Pancreas (tissue), 10 donors: ENCODE measurements around the gene RGS7BP. TPM values are rescaled to one million over a fixed set of nuclear protein-coding genes. Genes with fewer than 3 reads are reported as not detected.

Experiments
- ATAC-seq, 4 donors: fragments of 200-7000 bp; cut with Tn5 transposase; one replicate each; pipeline versions ENCODE4 v1.8.0 to v1.9.1; 2020; ENCODE audit warnings: mild to moderate bottlenecking in 4 of 4, moderate library complexity in 4 of 4
- DNase-seq, 6 donors: peaks; one replicate each; pipeline ENCODE4 v3.0.0-alpha.2; 2020
- FAIRE-seq: peaks from 2 replicates; lab custom pipeline; 2012; peaks lifted over from hg19 to GRCh38; lab: Jason Lieb, UNC
- H3K27ac ChIP-seq, 4 donors: fragments of 200-600 bp; sonication (generic); 1 replicate in 3 of 4; 2 replicates in 1 of 4; pipeline versions ENCODE4 v1.5.0 to v1.8.0; 2020
- H3K27me3 ChIP-seq, 4 donors: fragments of 200-600 bp; one replicate each; pipeline ENCODE4 v1.8.0; 2021
- H3K36me3 ChIP-seq, 3 donors: fragments of 200-600 bp; sonication (generic) in 1 of 3; one replicate each; pipeline versions ENCODE4 v1.5.0 to v1.8.0; 2020 to 2021
- H3K4me1 ChIP-seq, 3 donors: fragments of 200-600 bp; one replicate each; pipeline ENCODE4 v1.8.0; 2021
- H3K4me3 ChIP-seq, 4 donors: fragments of 200-600 bp; sonication (generic) in 2 of 4; one replicate each; pipeline versions ENCODE4 v1.5.0 to v1.8.0; 2020 to 2021
- H3K9me3 ChIP-seq, 4 donors: fragments of 200-600 bp; one replicate each; pipeline ENCODE4 v1.8.0; 2021
- WGBS, 2 donors: extraction: QIAGEN DNeasy Blood & Tissue Kit; methylation state at CpG; one replicate each; pipeline ENCODE4 v1.1.7; 2013; 5-methylcytosine and 5-hydroxymethylcytosine counted together
- intact Hi-C, 3 donors: fragments of 100-400 bp; cut with DNase I; formaldehyde crosslinking; loops; one replicate each; pipeline versions ENCODE4 v1.11.1 to v1.14.2; 2022
- polyA plus RNA-seq, 2 donors: library from polyadenylated mRNA; stranded (reverse); fragments of 200-250 nt; gene quantifications; one replicate each; pipeline ENCODE4 v1.2.3, GENCODE V29; 2013
- total RNA-seq, 6 donors: library from RNA; stranded (reverse); fragmentation: NEBNext Ultra II Directional in 4 of 6; extraction: Animal tissue kit (Norgen Biotek cat#: 25700) in 4 of 6; gene quantifications; one replicate each; pipeline versions ENCODE4 v1.2.1 to v1.2.4, GENCODE V29; 2021 to 2023
- TF ChIP-seq, protein P1 (sequence below), 4 donors: fragments of 200-600 bp; sonication (generic) in 3 of 4; IDR thresholded peaks; one replicate each; pipeline versions ENCODE4 v1.5.0 to v1.8.0; 2021; ENCODE audit warnings: antibody characterized with exemption in 4 of 4
- donor health status: healthy with polysubstance abuse.
- donor health status: DM: no; HTN: no; CAD: no; lungs with moderate emphysema.
- donor health status: DM: no; HTN: no; CAD: no.
- donor health status: control.
- donor health status: control.
- donor health status: Bipolar disorder and iron deficiency.
- donor health status: DM: yes; HTN: yes; CAD: no.
- donor health status: DM: no; HTN: no; CAD: no.
- donor health status: DM: no; HTN: no; CAD: no.
- donor health status: DM: yes; HTN: yes; CAD: no.

Gene RGS7BP
- total and polyA plus RNA-seq, 8 donors, result 0.04 to 0.58 (median 0.15) TPM

DNA sequence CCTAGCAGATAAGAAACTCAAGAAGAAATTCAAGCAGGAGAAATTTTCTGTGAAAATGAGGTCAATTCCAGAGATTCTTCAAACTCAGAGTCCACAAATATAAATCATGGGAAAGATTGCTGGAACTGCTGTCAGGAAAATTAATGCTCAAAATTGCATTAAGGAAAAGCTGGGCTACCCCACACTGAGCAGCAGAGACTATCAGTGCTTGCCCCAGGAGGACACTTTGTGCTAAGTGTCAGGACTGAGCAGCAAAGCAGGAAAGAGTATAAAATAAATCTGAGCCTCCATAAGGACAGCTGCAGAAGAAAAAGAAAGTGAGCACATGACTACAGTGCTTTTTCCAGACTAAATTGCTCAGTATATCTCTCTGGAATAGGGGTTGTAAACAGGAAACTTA lies 81.6 kb downstream of the RGS7BP start:
- FAIRE-seq (no peak), DNase-seq (no peak), ATAC-seq (peak in 1 of 4 donors; percentile 52)
- intact Hi-C loops, result no loop called here
- Histone ChIP-seq H3K36me3 (no peaks in the 10 kb centered on the region), H3K4me1 (no peaks in the 10 kb centered on the region), H3K9me3 (no peaks in the 10 kb centered on the region), H3K27me3 (no peaks in the 10 kb centered on the region), H3K4me3 (no peak overlapping the region), H3K27ac (no peak overlapping the region)
- TF ChIP-seq, protein P1, sequence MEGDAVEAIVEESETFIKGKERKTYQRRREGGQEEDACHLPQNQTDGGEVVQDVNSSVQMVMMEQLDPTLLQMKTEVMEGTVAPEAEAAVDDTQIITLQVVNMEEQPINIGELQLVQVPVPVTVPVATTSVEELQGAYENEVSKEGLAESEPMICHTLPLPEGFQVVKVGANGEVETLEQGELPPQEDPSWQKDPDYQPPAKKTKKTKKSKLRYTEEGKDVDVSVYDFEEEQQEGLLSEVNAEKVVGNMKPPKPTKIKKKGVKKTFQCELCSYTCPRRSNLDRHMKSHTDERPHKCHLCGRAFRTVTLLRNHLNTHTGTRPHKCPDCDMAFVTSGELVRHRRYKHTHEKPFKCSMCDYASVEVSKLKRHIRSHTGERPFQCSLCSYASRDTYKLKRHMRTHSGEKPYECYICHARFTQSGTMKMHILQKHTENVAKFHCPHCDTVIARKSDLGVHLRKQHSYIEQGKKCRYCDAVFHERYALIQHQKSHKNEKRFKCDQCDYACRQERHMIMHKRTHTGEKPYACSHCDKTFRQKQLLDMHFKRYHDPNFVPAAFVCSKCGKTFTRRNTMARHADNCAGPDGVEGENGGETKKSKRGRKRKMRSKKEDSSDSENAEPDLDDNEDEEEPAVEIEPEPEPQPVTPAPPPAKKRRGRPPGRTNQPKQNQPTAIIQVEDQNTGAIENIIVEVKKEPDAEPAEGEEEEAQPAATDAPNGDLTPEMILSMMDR (IDR thresholded peaks at IDR 0.05), result no peak

DNA sequence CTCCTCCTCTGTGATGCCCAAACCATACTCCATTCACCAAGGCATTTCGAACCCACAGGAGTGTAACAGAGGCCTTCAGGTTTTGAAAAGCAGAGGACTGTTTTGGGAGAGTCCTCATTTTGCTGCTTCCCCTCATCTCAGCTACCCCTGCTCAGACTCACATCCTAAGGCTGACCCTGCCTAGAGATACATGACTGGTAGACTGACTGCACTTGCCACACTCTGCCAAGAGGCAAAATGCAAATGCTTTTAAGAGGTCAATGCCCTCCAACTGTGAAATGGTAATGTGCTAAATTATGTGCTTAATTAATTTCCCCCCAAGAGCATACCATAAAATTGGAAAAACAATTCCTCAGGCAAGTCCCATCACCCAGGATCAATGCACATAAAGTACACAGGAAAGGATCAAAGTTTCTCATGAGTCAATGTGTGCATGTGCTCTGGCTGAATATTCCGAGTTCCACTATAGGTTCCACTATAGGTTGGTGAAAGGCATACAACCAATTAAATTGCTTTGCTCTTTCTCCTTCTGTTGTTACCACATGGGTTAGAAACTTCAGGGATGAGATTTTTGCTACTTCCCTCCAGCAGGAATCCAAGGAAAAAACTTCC lies 87.0 kb downstream of the RGS7BP start:
- Histone ChIP-seq H3K36me3 (no peaks in the 10 kb centered on the region), H3K9me3 (no peaks in the 10 kb centered on the region), H3K27ac (no peak overlapping the region), H3K4me1 (no peaks in the 10 kb centered on the region), H3K4me3 (no peak overlapping the region), H3K27me3 (no peaks in the 10 kb centered on the region)
- no peak for ATAC-seq
- no peak for DNase-seq
- no peak for FAIRE-seq
- intact Hi-C loops, result no loop called here
- TF ChIP-seq, protein P1 (IDR thresholded peaks at IDR 0.05), result no peak
- 35 to 41% methylated on average over 2 of the region's 2 CpGs for WGBS, 2 donors

DNA sequence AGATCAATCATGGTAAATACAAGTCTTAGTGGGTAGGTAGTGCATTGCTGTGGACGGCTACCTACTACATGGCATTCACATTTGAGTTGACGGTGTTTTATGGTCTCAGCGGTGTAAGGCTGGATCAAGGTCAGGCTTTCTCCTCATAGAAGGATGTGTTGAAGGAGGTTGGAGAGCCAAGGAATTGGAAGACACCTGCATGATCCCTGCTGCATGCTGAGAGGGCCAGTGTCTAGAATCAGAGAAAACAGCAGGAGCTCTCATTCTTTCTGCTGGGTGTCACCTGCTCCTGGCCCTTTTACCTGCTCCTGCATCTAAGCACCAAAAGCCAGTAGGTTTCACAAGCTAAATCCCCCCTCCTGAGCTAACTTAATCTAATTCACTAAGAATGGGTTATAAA lies 88.2 kb downstream of the RGS7BP start:
- WGBS, 2 donors, result 83 to 90% methylated on average over 3 of the region's 3 CpGs
- H3K36me3 ChIP-seq, result no peaks in the 10 kb centered on the region
- DNase-seq (no peak), ATAC-seq (no peak), FAIRE-seq (no peak)
- intact Hi-C loops, result no loop called here
- H3K9me3 ChIP-seq, result no peaks in the 10 kb centered on the region
- H3K4me1 ChIP-seq, result no peaks in the 10 kb centered on the region
- TF ChIP-seq, protein P1 (IDR thresholded peaks at IDR 0.05), result no peak
- H3K27me3 ChIP-seq, result no peaks in the 10 kb centered on the region
- no peak overlapping the region for H3K4me3 ChIP-seq
- no peak overlapping the region for H3K27ac ChIP-seq

DNA sequence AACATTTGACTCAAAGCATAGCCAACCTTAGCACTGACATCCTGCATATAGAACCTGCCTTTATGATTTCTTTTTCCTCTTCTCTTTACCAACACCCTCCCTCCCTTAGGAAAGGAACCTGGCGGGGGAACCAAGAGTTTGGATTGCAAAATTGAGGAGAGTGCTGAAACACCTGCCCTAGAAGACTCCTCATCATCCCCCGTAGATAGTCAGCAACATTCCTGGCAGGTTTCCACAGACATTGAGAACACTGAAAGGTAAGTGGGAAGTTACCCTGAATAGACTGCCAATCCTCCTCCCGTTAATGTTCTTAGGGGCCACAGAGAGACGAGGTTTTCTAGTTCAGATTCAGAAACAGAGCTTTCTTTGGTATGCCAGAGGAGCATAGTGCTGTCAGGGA lies 88.8 kb downstream of the RGS7BP start:
- DNase-seq (no peak), ATAC-seq (no peak), FAIRE-seq (no peak)
- intact Hi-C loops, result no loop called here
- Histone ChIP-seq H3K27me3 (no peaks in the 10 kb centered on the region), H3K27ac (no peak overlapping the region), H3K9me3 (no peaks in the 10 kb centered on the region), H3K4me3 (no peak overlapping the region), H3K4me1 (no peaks in the 10 kb centered on the region), H3K36me3 (no peaks in the 10 kb centered on the region)
- 54 to 58% methylated on average over 4 of the region's 4 CpGs for WGBS, 2 donors
- TF ChIP-seq, protein P1 (IDR thresholded peaks at IDR 0.05), result no peak

DNA sequence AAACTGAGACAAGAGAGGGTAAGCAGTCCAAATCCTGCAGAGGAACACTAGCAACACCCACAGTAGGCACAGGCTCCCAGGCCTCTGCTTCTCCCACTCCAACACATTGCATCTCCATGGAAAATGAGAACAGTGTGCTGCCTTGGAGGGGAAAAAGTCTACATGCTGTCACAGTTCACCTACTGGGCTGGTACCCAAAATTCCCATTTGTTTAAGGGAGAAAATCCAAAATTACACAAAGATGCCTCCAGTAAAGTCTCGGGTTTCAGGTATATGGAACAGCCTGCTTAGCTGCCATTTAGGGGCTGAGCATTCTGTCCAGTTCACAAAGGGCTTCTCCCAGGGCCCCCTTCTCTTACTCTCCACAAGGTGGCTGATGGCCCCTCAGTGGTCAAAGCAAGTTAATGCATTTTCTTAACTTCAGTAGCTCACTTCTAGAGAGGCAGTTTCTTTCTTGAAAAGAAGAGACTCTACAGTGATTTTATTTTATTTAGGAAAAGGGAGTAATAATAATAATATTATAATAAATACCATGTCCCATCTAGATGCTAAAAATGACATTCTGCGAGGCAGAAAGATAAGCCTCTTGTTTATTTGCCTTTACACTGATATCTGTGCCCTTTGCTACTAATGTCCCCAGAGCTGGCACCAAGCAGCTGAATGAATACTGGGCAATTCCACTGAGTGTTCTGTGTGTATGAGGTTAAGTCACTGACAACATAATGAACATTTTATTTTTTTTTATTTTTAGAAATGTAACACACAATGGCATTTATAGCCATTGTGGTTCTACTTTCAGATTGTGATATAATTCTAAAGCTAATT lies 89.4 kb downstream of the RGS7BP start:
- no peak overlapping the region for H3K4me3 ChIP-seq
- no peak overlapping the region for H3K27ac ChIP-seq
- no peaks in the 10 kb centered on the region for H3K27me3 ChIP-seq
- DNase-seq (no peak), FAIRE-seq (no peak), ATAC-seq (no peak)
- 45 to 54% methylated on average over 2 of the region's 2 CpGs for WGBS, 2 donors
- H3K36me3 ChIP-seq, result no peaks in the 10 kb centered on the region
- intact Hi-C loops, result no loop called here
- H3K4me1 ChIP-seq, result no peaks in the 10 kb centered on the region
- TF ChIP-seq, protein P1 (IDR thresholded peaks at IDR 0.05), result no peak
- no peaks in the 10 kb centered on the region for H3K9me3 ChIP-seq
